Caki2 (cell line): ENCODE data around the gene RAB6D. TPM values are rescaled to one million over a fixed set of nuclear protein-coding genes. Genes with fewer than 3 reads are reported as not detected.

Source experiments
- total RNA-seq: library from RNA; depleted of rRNA; stranded (reverse); fragments of >200 nt; shearing (Covaris generic); gene quantifications from 2 replicates; pipeline ENCODE4 v1.2.3, GENCODE V29; 2014; ENCODE audit warnings: low replicate concordance; rRNA removed

The RAB6D gene
- total RNA-seq, 1 experiment from 2014 or later = not detected

Other genes starting within 250 kb of the RAB6D start
- gene POTEE, start 154.6 kb downstream of the RAB6D start, total RNA-seq = 0.10 and 0.67 TPM in 2 replicates
- not detected in 2 replicates for gene TUBA3D, start 112.0 kb upstream of the RAB6D start, total RNA-seq
- gene MZT2A, start 128.2 kb upstream of the RAB6D start, total RNA-seq = 217 and 282 TPM in 2 replicates
- gene CCDC74A, start 163.7 kb upstream of the RAB6D start, total RNA-seq = 57.2 and 58.7 TPM in 2 replicates